GM12892 (cell line): ENCODE results near the gene EPHA4.

Experiments
- DNase-seq: peaks from one replicate; pipeline ENCODE4 v3.0.0; 2011; ENCODE audit not compliant: insufficient read length
- FAIRE-seq: peaks from 2 replicates; lab custom pipeline; 2011; peaks lifted over from hg19 to GRCh38; lab: Jason Lieb, UNC
- POLR2A ChIP-seq: IDR thresholded peaks from 2 replicates; pipeline ENCODE4 v1.6.1; 2011; ENCODE audit warnings: low read depth, low read length, control low read depth
- POLR2AphosphoS5 ChIP-seq: IDR thresholded peaks from 2 replicates; pipeline ENCODE4 v1.6.1; 2011; ENCODE audit warnings: low read depth, low read length, control low read depth
- TAF1 ChIP-seq: IDR thresholded peaks from 2 replicates; pipeline ENCODE4 v1.6.1; 2011; ENCODE audit warnings: low read depth, mild to moderate bottlenecking, control low read depth, low read length, borderline replicate concordance

EPHA4 gene

DNA sequence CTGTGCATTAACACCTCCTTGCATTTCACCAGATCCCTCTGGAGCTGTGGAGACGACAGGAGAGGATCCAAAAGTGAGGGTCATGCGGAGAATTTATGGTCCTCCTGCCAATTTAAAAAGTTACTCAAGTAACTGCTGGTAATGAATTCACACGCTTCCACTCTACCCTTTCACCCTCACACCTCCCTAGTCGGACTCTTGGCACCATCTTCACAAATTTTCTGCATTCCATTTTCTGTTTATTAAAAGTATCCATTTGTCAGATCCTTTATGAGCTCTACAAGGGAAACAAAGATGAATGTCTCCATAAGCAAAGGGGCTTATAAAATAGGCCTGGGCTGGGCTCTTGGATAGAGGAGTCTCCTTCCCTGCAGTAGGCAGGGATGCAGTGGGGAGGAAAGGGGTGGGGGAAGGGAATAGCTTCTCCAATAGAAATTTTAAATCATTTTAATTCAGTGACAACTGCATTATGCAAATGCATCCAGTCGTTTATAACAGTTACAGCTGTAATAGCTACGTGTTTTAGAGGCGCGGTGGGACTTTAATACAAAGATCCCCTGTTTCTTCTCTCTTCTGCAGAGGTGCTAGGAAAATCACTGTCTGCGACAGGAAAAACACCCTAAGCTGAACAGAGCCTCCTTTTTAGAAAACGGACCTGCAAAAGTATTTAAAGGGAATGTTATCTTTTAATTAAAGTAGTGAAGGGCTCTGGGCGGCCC lies 132.2 kb downstream of the EPHA4 start:
- no peak for FAIRE-seq

DNA sequence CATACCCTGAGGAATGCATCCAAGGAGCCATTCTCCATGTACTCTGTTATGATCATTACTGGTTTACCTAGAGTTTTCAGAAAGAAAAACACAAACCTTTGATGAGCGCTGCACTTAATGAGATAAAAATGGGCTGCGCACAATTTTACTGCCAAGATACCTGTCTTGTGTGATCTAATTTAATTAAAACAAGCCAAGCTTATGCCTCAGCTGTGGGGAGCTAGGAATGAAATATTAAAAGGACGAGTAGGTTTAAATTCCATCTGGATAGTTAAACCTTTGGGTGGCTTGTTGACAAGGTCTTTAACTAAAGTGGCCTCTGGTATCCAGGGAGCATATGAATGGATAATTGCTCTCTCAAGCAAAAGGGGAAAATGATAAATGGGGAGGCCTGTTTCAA lies 135.0 kb downstream of the EPHA4 start:
- FAIRE-seq (no peak), DNase-seq (no peak)
- TF ChIP-seq POLR2A = no peak
- no peak for TF ChIP-seq POLR2AphosphoS5
- TF ChIP-seq TAF1 = no peak

More for the DNA sequence above, 132.2 kb downstream of the EPHA4 start:
- TF ChIP-seq POLR2A (no peak), TAF1 (no peak), POLR2AphosphoS5 (no peak)
- DNase-seq = no peak

DNA sequence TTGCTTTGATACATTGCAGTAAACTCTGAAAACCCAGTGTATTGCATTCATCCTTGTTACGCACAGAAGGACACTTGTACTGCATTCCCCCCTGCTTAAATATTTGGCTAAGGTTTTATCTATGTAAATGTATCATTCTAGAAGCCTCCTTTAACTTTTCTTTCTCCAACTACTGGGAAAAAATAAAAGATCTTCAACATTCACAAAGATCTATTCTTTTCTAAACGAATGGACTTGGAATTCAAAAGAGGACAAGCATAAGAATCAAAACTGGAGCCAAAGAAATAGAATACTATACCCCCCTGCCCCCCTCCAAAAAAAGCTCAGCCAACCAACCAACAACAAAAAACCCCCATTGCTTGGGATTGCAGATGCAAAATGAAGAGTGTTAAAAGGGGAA lies 136.9 kb downstream of the EPHA4 start:
- FAIRE-seq (no peak), DNase-seq (no peak)
- no peak for TF ChIP-seq POLR2AphosphoS5
- TF ChIP-seq POLR2A = no peak
- TF ChIP-seq TAF1 = no peak

DNA sequence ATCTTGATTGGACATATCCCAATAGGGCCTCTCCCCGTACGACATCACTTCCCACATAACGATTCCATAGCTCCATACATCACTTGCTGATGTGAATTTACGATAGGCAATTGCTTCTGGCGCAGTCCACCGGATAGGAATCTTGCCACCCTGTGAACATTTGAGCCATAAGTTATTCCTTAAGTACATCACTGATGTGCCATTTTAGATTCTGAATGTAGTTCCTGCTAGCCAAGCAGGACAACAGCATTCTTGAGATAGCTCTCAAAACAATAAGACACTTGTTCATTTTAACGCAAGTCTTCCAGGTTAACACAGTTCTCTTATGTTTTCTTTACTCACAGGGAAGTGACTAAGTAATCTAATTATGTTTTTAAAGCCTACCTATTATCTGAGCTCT lies 138.0 kb downstream of the EPHA4 start:
- FAIRE-seq = no peak
- TF ChIP-seq POLR2AphosphoS5 (no peak), POLR2A (no peak)

DNA sequence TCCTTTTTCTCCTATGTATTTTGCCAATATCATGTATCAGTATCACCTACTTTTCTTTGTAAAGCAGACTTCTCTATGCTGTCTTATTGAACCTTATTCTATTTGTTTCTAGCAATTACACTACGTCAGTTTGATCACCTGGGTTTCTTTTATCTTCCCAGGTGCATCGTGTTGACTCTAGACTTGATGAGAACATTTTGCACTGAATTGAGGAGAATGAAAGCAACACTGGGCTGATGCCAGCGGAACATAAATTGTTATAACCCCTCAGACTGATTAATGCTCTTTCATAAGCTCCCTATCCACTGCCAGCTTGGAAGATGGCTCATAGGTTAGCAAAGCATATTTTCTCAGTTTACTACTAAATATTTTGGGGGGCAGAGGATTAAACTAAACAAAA lies 140.6 kb downstream of the EPHA4 start:
- FAIRE-seq (no peak), DNase-seq (no peak)
- TF ChIP-seq POLR2A (no peak), POLR2AphosphoS5 (no peak), TAF1 (no peak)

More for the DNA sequence above, 138.0 kb downstream of the EPHA4 start:
- no peak for DNase-seq

DNA sequence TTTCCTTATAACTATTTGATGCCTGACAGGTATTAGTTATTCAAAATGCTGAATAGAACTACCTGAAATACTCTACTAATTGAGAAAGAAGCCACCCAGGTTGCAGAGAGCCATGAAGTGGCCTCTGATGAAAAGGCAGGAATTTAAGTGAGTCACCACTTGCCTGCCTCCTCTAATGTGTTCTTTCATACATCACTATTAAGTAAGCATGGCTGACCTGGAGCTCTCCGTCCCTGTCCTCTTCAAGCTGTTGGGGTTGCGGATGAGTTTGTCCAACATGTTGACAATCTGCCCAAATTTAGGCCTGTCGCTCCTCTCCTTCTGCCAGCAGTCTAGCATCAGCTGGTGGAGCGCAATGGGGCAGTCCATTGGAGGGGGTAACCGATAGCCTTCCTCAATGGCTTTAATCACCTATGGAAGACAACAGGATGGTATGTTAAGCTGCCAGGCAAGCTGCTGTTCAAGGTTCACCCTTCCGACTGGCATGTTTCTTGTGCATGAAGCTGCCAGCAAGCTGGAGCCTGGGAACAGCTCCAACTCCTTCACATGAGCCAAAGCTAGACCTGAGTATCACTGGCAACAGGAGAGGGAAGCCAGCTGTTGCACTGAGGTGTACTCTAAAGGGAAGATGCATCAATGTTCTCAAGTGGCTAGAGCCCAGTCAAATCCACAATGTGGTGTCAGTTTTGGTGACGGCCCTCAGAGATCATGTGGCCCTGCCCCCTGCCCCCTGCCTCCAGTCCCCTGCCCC lies 142.2 kb downstream of the EPHA4 start:
- FAIRE-seq = no peak
- TF ChIP-seq TAF1 (no peak), POLR2AphosphoS5 (no peak), POLR2A (no peak)
- no peak for DNase-seq

DNA sequence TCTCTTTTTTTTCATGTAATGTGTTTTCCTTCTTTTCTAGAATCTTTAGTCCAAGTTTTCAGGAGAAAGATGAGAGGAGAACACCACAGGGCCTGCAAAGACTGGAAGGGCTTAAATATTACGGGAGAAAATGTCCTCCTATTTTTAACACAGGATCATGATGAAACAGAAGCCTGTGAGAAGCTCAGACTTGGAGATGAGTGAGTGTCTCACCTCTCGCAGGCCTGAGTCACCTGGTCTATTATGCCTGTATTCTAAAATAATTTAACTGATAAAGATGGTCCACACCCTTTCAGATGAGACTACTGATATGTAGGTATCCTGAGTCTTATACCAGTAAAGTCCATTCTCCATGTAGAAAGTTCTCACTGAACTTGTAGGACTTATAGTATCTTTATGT lies 143.2 kb downstream of the EPHA4 start:
- TF ChIP-seq TAF1 = no peak
- no peak for TF ChIP-seq POLR2AphosphoS5
- TF ChIP-seq POLR2A = no peak
- FAIRE-seq (no peak), DNase-seq (no peak)

DNA sequence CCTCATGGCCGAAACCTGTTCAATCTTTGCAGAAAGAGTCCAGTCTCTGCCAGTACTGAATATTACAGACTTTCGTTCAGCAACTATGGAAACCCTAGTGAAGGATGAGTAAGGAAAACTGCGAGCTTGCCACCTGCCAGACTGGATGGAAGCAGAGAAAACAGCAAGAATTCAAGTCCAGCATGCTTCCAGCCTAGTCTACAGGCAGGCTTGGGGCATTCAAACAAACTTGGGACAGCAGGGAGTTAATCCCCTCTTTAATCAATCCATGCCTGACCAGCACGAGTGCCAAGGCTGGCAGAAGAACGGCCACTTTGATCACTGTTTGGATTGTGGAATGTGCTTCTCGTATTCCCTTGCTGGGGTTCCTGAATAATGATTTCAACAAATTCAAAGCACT lies 145.2 kb downstream of the EPHA4 start:
- TF ChIP-seq POLR2A = no peak
- no peak for TF ChIP-seq POLR2AphosphoS5
- TF ChIP-seq TAF1 = no peak
- DNase-seq (no peak), FAIRE-seq (no peak)

DNA sequence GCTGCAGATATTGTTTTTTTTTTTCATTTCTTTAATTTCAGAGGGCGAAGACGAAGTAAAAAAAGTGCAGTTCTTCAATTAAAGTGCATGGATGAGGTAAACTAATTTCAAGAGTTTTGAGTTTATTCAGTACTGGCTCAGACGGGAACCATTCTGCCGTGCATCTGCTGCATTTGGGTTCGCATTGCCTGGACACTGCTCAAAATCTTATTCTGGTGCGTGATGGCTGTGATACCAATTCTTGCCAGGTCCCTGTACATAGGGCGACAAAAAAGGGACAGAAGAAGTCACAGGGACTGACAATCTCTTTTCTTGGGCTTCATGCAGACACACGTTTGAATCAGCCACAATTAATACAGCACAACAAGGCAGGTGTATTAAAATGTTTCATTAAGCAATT lies 146.2 kb downstream of the EPHA4 start:
- DNase-seq (no peak), FAIRE-seq (no peak)
- TF ChIP-seq POLR2A = no peak
- no peak for TF ChIP-seq POLR2AphosphoS5
- no peak for TF ChIP-seq TAF1

DNA sequence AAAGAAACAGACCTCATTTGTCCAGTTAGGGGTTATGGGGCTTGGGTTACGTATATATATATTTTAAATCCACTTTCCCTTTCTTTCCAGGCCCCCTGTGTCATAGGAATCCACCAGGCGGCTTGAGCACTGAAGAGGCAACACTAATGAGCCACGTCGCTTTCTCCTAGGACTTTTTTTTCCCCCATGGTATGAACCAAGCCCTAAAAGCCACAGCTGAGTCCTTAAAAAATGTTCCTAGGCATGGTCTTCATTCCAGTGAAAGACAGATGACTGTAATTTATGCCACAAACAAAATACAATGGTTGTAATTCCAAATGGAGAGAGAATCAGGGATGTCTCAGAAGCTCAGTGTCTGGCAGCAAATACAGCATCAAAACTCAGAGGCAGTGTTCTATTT lies 146.8 kb downstream of the EPHA4 start:
- DNase-seq (no peak), FAIRE-seq (no peak)
- no peak for TF ChIP-seq TAF1
- TF ChIP-seq POLR2A = no peak
- no peak for TF ChIP-seq POLR2AphosphoS5

DNA sequence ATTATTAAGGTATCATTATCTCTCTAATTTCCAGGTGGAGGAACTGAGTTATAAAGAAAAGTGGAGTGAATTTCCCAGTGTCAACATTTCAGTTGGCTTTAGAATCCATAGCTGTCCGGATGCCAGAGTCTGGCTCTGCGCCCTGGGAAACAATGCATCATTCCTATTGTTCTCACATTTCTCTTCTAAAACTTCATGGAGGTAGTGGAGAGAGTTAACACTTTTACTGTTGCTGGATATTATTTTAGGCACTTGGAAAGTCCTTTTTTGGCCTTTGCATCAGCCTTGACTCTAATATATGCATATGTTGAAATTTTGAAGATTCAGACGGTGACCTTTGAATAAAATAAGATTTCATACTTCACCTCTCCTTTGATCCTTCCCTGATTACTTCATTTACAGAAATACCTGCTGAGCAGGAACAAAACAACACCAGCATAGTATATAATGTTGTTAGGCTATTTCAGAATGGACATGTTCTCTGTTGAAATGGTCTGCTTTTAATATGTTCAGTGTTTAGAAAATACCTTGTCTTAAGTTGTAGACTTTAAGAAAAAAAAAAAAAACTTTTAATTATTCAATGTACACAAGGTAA lies 148.8 kb downstream of the EPHA4 start:
- DNase-seq (no peak), FAIRE-seq (no peak)
- TF ChIP-seq POLR2AphosphoS5 (no peak), TAF1 (no peak), POLR2A (no peak)

DNA sequence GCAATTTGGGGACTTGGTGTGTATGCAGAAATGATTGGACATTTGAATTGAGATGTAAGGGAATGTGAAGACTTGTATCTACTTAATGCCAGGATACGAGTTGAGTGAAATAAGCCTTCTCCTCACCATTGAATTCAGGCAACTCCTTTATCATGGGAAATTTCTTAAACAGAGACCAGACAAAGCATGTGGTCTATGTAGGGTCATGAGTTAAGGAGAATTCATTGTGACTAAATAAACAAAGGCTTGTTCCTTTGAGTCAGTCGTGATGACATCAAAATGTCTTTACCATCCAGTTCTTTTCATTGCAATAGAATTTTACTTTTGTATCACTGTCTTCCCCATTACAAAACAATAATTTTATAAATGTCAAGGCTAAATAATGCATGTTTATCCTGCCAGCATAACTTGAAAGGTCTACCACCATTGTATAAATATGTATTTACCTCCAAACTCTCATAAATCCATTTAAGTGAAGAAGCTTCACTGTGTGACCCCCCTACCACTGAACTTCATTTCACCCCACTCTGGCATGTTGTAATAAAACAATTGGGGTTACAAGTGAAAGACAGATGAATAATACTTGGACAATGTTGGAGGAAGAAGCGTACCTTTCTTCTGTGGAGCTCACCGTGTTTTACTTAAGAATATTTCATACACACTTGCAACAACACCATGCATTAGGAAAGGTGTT lies 149.4 kb downstream of the EPHA4 start:
- TF ChIP-seq POLR2A (no peak), TAF1 (no peak)
- no peak for FAIRE-seq
- DNase-seq = no peak

DNA sequence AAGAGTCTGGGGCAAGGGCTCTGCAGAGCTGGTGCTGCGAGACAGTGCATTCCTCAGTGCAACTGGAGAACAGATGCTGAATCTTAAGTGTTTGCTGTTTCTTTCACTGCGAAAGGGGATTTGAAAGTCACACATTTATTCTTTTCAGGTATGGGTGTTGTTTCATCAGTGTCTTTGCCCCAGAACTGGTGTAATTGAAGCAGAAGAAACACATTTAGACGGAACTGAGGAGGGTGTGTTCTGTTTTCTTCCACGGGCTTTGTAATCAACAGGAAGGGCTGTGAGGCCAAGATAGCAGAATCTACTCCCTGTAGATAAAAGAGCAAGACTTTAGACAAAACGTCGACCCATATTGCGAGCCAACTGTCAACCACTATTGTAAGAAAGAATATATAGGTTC lies 151.9 kb downstream of the EPHA4 start:
- DNase-seq (no peak), FAIRE-seq (no peak)
- TF ChIP-seq POLR2A (no peak), POLR2AphosphoS5 (no peak), TAF1 (no peak)
